IMR-90 (cell line): Measurements from ENCODE around the gene DCAF6. TPM values are rescaled to one million over a fixed set of nuclear protein-coding genes. Genes with fewer than 3 reads are reported as not detected.

Source experiments
- ATAC-seq: fragments of 200-7000 bp; cut with Tn5 transposase; 2 replicates; pipeline ENCODE4 v1.9.1; 2020; ENCODE audit warnings: low read depth, mild to moderate bottlenecking, moderate library complexity
- BruUV-seq: library from RNA; stranded (reverse); fragments of 400-500 nt; replicated peaks from 2 replicates; lab custom pipeline; 2021; lab: Mats Ljungman, UMichigan
- CTCF ChIA-PET: fragments of 300-600 bp; formaldehyde crosslinking; extraction: SDS; loops from one replicate; lab custom pipeline; 2021; ENCODE audit warnings: antibody characterized with exemption; lab: Yijun Ruan, JAX
- POLR2A ChIA-PET: fragments of 300-600 bp; sonication (Branson Sonifier 250); formaldehyde crosslinking; loops from one replicate; lab custom pipeline; 2022; ENCODE audit warnings: antibody characterized with exemption; ENCODE audit not compliant: unreplicated experiment; lab: Charles Lee
- DNase-seq: peaks from one replicate; pipeline ENCODE4 v3.0.0; 2013
- H2AFZ ChIP-seq: replicated peaks from 2 replicates; pipeline ENCODE3; 2013; ENCODE audit warnings: low read length, mild to moderate bottlenecking; ENCODE audit not compliant: poor library complexity
- H2AK5ac ChIP-seq: 2 replicates; pipeline ENCODE4 v1.6.1; 2013; ENCODE audit warnings: low read depth, low read length, inconsistent platforms
- H2AK9ac ChIP-seq: replicated peaks from 2 replicates; pipeline ENCODE3; 2013; ENCODE audit warnings: mild to moderate bottlenecking, low read depth, low read length, moderate library complexity; ENCODE audit not compliant: poor library complexity
- H2BK120ac ChIP-seq: 2 replicates; pipeline ENCODE4 v1.6.1; 2013; ENCODE audit warnings: low read depth, low read length, inconsistent platforms
- H2BK15ac ChIP-seq: 3 replicates; pipeline ENCODE4 v1.6.1; 2013; ENCODE audit warnings: low read depth, low read length, inconsistent platforms
- H2BK20ac ChIP-seq: 2 replicates; pipeline ENCODE4 v1.6.1; 2013; ENCODE audit warnings: low read depth, mild to moderate bottlenecking, inconsistent platforms, low read length, moderate library complexity
- H2BK5ac ChIP-seq: 2 replicates; pipeline ENCODE4 v1.6.1; 2013; ENCODE audit warnings: mild to moderate bottlenecking, low read depth, low read length, inconsistent platforms; ENCODE audit not compliant: poor library complexity, severe bottlenecking
- H3K14ac ChIP-seq: replicated peaks from 2 replicates; pipeline ENCODE4 v1.6.1; 2013; ENCODE audit warnings: low read depth, low read length, inconsistent platforms
- H3K18ac ChIP-seq: 2 replicates; pipeline ENCODE4 v1.6.1; 2013; ENCODE audit warnings: low read depth, low read length, control low read depth
- H3K23ac ChIP-seq: 2 replicates; pipeline ENCODE4 v1.6.1; 2013; ENCODE audit warnings: low read depth, low read length, inconsistent platforms
- H3K27ac ChIP-seq: 2 replicates; pipeline ENCODE4 v1.5.1; 2013; ENCODE audit warnings: mild to moderate bottlenecking, control low read depth, low read length; ENCODE audit not compliant: insufficient read depth
- H3K27me3 ChIP-seq: 2 replicates; pipeline ENCODE4 v1.6.1; 2013; ENCODE audit warnings: low read length; ENCODE audit not compliant: control insufficient read depth, insufficient read depth
- H3K36me3 ChIP-seq: 2 replicates; pipeline ENCODE4 v1.6.1; 2013; ENCODE audit warnings: low read length, mixed read lengths; ENCODE audit not compliant: control insufficient read depth, insufficient read depth
- H3K4ac ChIP-seq: 2 replicates; pipeline ENCODE4 v1.6.1; 2013; ENCODE audit warnings: low read depth, low read length, inconsistent platforms
- H3K4me1 ChIP-seq: 2 replicates; pipeline ENCODE4 v1.6.1; 2013; ENCODE audit warnings: low read length, mixed read lengths; ENCODE audit not compliant: control insufficient read depth, insufficient read depth
- H3K4me2 ChIP-seq: 2 replicates; pipeline ENCODE4 v1.6.1; 2013; ENCODE audit warnings: low read depth, mild to moderate bottlenecking, control low read depth, low read length, moderate library complexity
- H3K4me3 ChIP-seq: 2 replicates; pipeline ENCODE4 v1.5.1; 2013; ENCODE audit warnings: low read depth, mild to moderate bottlenecking, control low read depth, low read length, moderate library complexity; ENCODE audit not compliant: insufficient read depth
- H3K56ac ChIP-seq: 2 replicates; pipeline ENCODE4 v1.6.1; 2013; ENCODE audit warnings: low read length, inconsistent platforms; ENCODE audit not compliant: insufficient read depth; ENCODE audit errors: extremely low read depth
- H3K79me1 ChIP-seq, 2 experiments: 2 replicates each; pipeline ENCODE4 v1.6.1; 2013; ENCODE audit warnings: low read length in 2 of 2, inconsistent platforms in 1 of 2, low read depth in 1 of 2
- H3K9ac ChIP-seq: 2 replicates; pipeline ENCODE4 v1.6.1; 2013; ENCODE audit warnings: low read depth, low read length, control low read depth
- H3K9me1 ChIP-seq: 2 replicates; pipeline ENCODE4 v1.6.1; 2013; ENCODE audit warnings: low read length, inconsistent platforms; ENCODE audit not compliant: insufficient read depth
- H3K9me3 ChIP-seq: 2 replicates; pipeline ENCODE4 v1.6.1; 2013; ENCODE audit warnings: low read length; ENCODE audit not compliant: control insufficient read depth, insufficient read depth
- H4K20me1 ChIP-seq: 2 replicates; pipeline ENCODE4 v1.6.1; 2013; ENCODE audit warnings: low read length, inconsistent platforms; ENCODE audit not compliant: insufficient read depth
- H4K5ac ChIP-seq: 2 replicates; pipeline ENCODE4 v1.6.1; 2013; ENCODE audit warnings: mild to moderate bottlenecking, low read depth, low read length, control low read depth
- H4K8ac ChIP-seq, 2 experiments: 2 replicates each; pipeline ENCODE4 v1.6.1; 2013; ENCODE audit warnings: low read depth in 2 of 2, low read length in 2 of 2, control low read depth in 1 of 2, inconsistent platforms in 1 of 2
- H4K91ac ChIP-seq: 2 replicates; pipeline ENCODE4 v1.6.1; 2013; ENCODE audit warnings: low read depth, low read length, inconsistent platforms; ENCODE audit not compliant: insufficient read depth
- BHLHE40 ChIP-seq: fragments of 150-350 bp; IDR thresholded peaks from 2 replicates; pipeline ENCODE4 v1.6.1; 2016; ENCODE audit warnings: mild to moderate bottlenecking, low read depth, low read length
- MXI1 ChIP-seq: IDR thresholded peaks from 2 replicates; pipeline ENCODE4 v1.6.1; 2012; ENCODE audit warnings: low read depth, mild to moderate bottlenecking, low read length, moderate library complexity, borderline replicate concordance
- RFX5 ChIP-seq: IDR thresholded peaks from 2 replicates; pipeline ENCODE4 v1.8.0; 2012; ENCODE audit warnings: low read depth, mild to moderate bottlenecking, low read length, moderate library complexity
- WGBS, 2 experiments: methylation state at CpG; one replicate each; pipeline versions ENCODE4 v1.1.5 to v1.1.7; 2013; ENCODE audit warnings: missing lambda C conversion rate in 2 of 2; ENCODE audit not compliant: insufficient read length in 1 of 2; ENCODE audit errors: extremely low coverage in 2 of 2; 5-methylcytosine and 5-hydroxymethylcytosine counted together
- dilution Hi-C: fragments of 300-500 bp; cut with HindIII; formaldehyde crosslinking; loops from one replicate; pipeline ENCODE4 v1.14.3; 2018; ENCODE audit warnings: low sequenced_read_pairs; ENCODE audit not compliant: unreplicated experiment
- in situ Hi-C: fragments of 300-500 bp; cut with MboI; formaldehyde crosslinking; loops from 3 replicates; pipeline ENCODE4 v1.14.3; 2019; ENCODE audit warnings: low sequenced_read_pairs, inconsistent platforms, mixed read lengths
- intact Hi-C: fragments of 100-400 bp; cut with micrococcal nuclease; formaldehyde crosslinking; loops from 2 replicates; pipeline ENCODE4 v1.10.0; 2022
- polyA plus RNA-seq, 3 experiments: library from polyadenylated mRNA; depleted of rRNA; stranded (reverse); fragments of >200 nt; gene quantifications; 2 replicates each; pipeline ENCODE4 v1.2.3, GENCODE V29; 2012; ENCODE audit warnings: low replicate concordance in 1 of 3
- total RNA-seq: library from RNA; depleted of rRNA; stranded (reverse); fragments of >200 nt; gene quantifications from 2 replicates; pipeline ENCODE4 v1.2.3, GENCODE V29; 2012

Gene DCAF6
- total and polyA plus RNA-seq, 2 of the 4 experiments (the other 2 are of a cell fraction), result 60.4 to 88.7 TPM

DNA sequence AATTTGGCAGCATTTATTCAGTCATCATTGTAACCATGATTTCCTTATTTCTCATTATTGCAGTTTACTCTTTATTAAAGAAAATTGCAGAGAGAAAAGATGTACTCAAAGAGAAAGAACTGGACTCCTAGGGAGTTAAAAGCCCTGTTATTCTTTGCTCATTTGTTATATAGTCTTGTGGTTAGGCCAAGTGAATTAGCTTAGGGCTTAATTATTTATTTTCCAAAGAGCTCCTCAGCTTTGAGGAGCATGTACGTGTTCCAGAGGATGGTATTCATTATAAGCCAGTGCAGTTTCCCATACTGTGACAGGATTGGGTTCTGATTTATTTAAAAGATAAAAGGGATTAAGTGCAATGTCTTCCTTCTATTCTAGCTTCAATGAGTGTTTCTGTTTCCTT is 113.8 kb downstream of the DCAF6 start:
- Histone ChIP-seq H3K9me3 (no peaks in the 10 kb centered on the region), H3K4me1 (peaks cover 3% of the 10 kb centered on the region), H4K8ac (no peak overlapping the region), H3K27ac (no peak overlapping the region), H3K14ac (no peak overlapping the region), H4K5ac (no peak overlapping the region), H2BK20ac (no peak overlapping the region), H3K4me3 (no peak overlapping the region), H3K23ac (no peak overlapping the region), H3K9ac (no peak overlapping the region), H3K56ac (no peak overlapping the region), H2BK5ac (no peak overlapping the region), H4K20me1 (no peaks in the 10 kb centered on the region; the same call in 1 of the 2 replicates), H3K79me1 (peaks cover 0 to 21% of the 10 kb centered on the region in 2 experiments; a peak in 3 of 4 replicates), H3K27me3 (no peaks in the 10 kb centered on the region), H3K9me1 (no peaks in the 10 kb centered on the region), H3K4me2 (no peak overlapping the region), H2AFZ (no peak overlapping the region), H2AK9ac (no peak overlapping the region), H2BK120ac (no peak overlapping the region), H3K18ac (no peak overlapping the region), H3K4ac (no peak overlapping the region), H4K91ac (no peak overlapping the region), H2BK15ac (no peak overlapping the region), H2AK5ac (no peak overlapping the region), H3K36me3 (peaks cover 2% of the 10 kb centered on the region)
- ChIA-PET POLR2A (interaction anchor here (0.6 kb wide), 1 partner anchor 86 kb away, joined by 7 read pairs; no protein-coding TSS in a partner anchor), CTCF (interaction anchor here (0.6 kb wide), 1 partner anchor 41 kb away, joined by 3 read pairs; no protein-coding TSS in a partner anchor)
- no CpG with 5 or more reads among the region's 1 CpG for WGBS, 2 experiments
- in situ Hi-C loops, result no loop called here
- DNase-seq, result no peak
- ATAC-seq, result no peak
- BruUV-seq, result no TSS peak
- intact Hi-C loops, result loop anchor here (10.0 kb wide), 1 partner anchor 46 kb away; no protein-coding TSS in a partner anchor
- no peak for TF ChIP-seq BHLHE40
- TF ChIP-seq RFX5, result no peak
- TF ChIP-seq MXI1, result no peak
- dilution Hi-C loops, result no loop called here
